PFSK-1 (cell line): ENCODE measurements around the gene HTR1D.

Experiments
- POLR2AphosphoS5 ChIP-seq: IDR thresholded peaks from 2 replicates; pipeline ENCODE4 v1.6.1; 2012; ENCODE audit warnings: low read depth, mild to moderate bottlenecking, control low read depth, low read length, moderate library complexity
- TF ChIP-seq, protein P1 (sequence below), 2 experiments: IDR thresholded peaks; 2 replicates each; pipeline versions ENCODE4 v1.6.1 to v1.8.0; 2011 to 2012; ENCODE audit warnings: low read depth in 2 of 2, low read length in 2 of 2, control low read depth in 1 of 2, inconsistent platforms in 1 of 2, mild to moderate bottlenecking in 1 of 2, moderate library complexity in 1 of 2; ENCODE audit not compliant: insufficient read depth in 1 of 2

DNA sequence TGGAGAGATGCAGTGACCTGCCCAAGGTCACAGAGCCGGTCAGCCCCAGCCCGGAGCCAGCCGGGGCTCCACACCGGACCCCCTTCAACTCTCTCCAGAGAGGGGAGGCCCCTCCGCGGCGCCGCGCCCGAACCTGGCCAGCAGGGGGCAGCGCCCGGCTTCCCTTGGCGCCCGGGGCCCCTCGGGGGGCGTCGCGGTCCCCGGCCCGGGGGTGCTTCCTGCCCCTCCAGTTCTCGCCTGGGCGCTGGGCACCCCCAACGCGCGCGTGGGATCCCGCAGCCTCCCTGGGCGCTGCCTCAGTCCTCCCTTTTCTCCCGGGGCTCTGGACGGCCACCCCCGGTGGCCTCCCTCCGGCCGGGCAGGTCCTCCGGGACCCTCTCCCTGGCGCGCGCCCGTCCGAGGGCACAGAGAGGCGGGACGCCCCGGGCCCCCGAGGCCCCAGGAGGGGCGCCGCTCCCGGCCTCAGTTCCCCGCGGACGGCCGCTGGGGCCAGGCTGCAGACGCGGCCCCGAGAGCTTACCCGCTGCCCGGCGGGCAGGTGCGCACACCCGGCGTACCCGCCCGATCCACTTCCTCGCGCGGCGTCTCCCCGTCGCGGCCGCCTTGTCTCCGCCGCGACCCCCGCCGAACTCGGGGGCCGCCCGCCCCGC, 406 bp downstream of the HTR1D start:
- TF ChIP-seq POLR2AphosphoS5 = no peak
- TF ChIP-seq, protein P1, sequence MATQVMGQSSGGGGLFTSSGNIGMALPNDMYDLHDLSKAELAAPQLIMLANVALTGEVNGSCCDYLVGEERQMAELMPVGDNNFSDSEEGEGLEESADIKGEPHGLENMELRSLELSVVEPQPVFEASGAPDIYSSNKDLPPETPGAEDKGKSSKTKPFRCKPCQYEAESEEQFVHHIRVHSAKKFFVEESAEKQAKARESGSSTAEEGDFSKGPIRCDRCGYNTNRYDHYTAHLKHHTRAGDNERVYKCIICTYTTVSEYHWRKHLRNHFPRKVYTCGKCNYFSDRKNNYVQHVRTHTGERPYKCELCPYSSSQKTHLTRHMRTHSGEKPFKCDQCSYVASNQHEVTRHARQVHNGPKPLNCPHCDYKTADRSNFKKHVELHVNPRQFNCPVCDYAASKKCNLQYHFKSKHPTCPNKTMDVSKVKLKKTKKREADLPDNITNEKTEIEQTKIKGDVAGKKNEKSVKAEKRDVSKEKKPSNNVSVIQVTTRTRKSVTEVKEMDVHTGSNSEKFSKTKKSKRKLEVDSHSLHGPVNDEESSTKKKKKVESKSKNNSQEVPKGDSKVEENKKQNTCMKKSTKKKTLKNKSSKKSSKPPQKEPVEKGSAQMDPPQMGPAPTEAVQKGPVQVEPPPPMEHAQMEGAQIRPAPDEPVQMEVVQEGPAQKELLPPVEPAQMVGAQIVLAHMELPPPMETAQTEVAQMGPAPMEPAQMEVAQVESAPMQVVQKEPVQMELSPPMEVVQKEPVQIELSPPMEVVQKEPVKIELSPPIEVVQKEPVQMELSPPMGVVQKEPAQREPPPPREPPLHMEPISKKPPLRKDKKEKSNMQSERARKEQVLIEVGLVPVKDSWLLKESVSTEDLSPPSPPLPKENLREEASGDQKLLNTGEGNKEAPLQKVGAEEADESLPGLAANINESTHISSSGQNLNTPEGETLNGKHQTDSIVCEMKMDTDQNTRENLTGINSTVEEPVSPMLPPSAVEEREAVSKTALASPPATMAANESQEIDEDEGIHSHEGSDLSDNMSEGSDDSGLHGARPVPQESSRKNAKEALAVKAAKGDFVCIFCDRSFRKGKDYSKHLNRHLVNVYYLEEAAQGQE (IDR thresholded peaks at IDR 0.05; ENCODE audit: insufficient read depth in 1 of 2, low read depth in 2 of 2, low read length in 2 of 2) = no peak
